ENCODE data around the gene CDYL.
A peak's percentile ranks its signal among the peaks of the same experiment; 100 is the strongest.
"Not testable (repeated sequence)": the region's sequence is repeated elsewhere in the genome, so short reads cannot be mapped to it uniquely, and the experiment has no call there.

Gene CDYL

GRCh38 chr6:4969609-4970285 is 193.5 kb downstream of the CDYL start:
- DNase-seq: no peak

GRCh38 chr6:4970739-4971395 is 194.7 kb downstream of the CDYL start:
- DNase-seq: no peak

GRCh38 chr6:4971851-4972250 is 195.6 kb downstream of the CDYL start:
- no peak for DNase-seq

- DNase-seq: no peak
These were observed 196.2 kb downstream of the CDYL start for GRCh38 chr6:4972438-4972837.

GRCh38 chr6:4973415-4973814 is 197.2 kb downstream of the CDYL start:
- DNase-seq: no peak

GRCh38 chr6:4973982-4974745 is 198.0 kb downstream of the CDYL start:
- no peak for DNase-seq

GRCh38 chr6:4974962-4975361 is 198.8 kb downstream of the CDYL start:
- DNase-seq: no peak

GRCh38 chr6:4975506-4975905 is 199.3 kb downstream of the CDYL start:
- no peak for DNase-seq

GRCh38 chr6:4977468-4977867 is 201.3 kb downstream of the CDYL start:
- DNase-seq: peak; percentile 30

GRCh38 chr6:4979426-4979825 is 203.2 kb downstream of the CDYL start:
- DNase-seq: no peak

- no peak for DNase-seq
These were observed 205.6 kb downstream of the CDYL start for GRCh38 chr6:4981761-4982160.

GRCh38 chr6:4983322-4983721 is 207.1 kb downstream of the CDYL start:
- no peak for DNase-seq

GRCh38 chr6:4986999-4987398 is 210.8 kb downstream of the CDYL start:
- no peak for DNase-seq

- DNase-seq: no peak
These were observed 211.2 kb downstream of the CDYL start for GRCh38 chr6:4987432-4987831.

GRCh38 chr6:4994741-4995140 is 218.5 kb downstream of the CDYL start:
- no peak for DNase-seq

- no peak for DNase-seq
These were observed 221.7 kb downstream of the CDYL start for GRCh38 chr6:4997862-4998261.

GRCh38 chr6:4999586-4999985 is 223.4 kb downstream of the CDYL start:
- no peak for DNase-seq

- peak; percentile 99 for DNase-seq
These were observed 227.6 kb downstream of the CDYL start, which contains the start of gene RPP40 for GRCh38 chr6:5003604-5004372. RPP40 (minus strand) TSS chr6:5004037; CDS start chr6:5004002, 35 bp downstream.

- DNase-seq: peak; percentile 44
These were observed 228.3 kb downstream of the CDYL start for GRCh38 chr6:5004373-5005037.

- DNase-seq: not testable (repeated sequence)
These were observed 228.8 kb downstream of the CDYL start for GRCh38 chr6:5005038-5005433.

Data from OCI-M1 (cell line).